ENCODE results near the gene SMYD3.

SMYD3 gene

GRCh38 chr1:245707941-245708340 is 799.1 kb downstream of the SMYD3 start:
- Histone ChIP-seq H3K9me3 (ENCODE audit: control insufficient read depth in 5 of 5, low read length in 5 of 5) (no peaks in the 10 kb centered on the region), H3K9ac (ENCODE audit: low read length in 5 of 5) (no peak overlapping the region), H3K27ac (ENCODE audit: low read depth, low read length) (no peak overlapping the region), H3K27me3 (ENCODE audit: control insufficient read depth in 5 of 5, insufficient read depth in 4 of 5, low read length in 5 of 5) (no peaks in the 10 kb centered on the region), H3K4me1 (ENCODE audit: control insufficient read depth in 5 of 5, insufficient read depth in 5 of 5, low read length in 5 of 5) (peaks cover 0 to 12% (median 9%) of the 10 kb centered on the region in 5 donors), H3K4me3 (ENCODE audit: low read depth in 1 of 5, low read length in 5 of 5) (no peak overlapping the region), H3K36me3 (ENCODE audit: control insufficient read depth in 5 of 5, insufficient read depth in 5 of 5, low read length in 5 of 5) (no peaks in the 10 kb centered on the region)

- Histone ChIP-seq H3K4me1 (ENCODE audit: control insufficient read depth in 5 of 5, insufficient read depth in 5 of 5, low read length in 5 of 5) (peaks cover 0 to 12% (median 9%) of the 10 kb centered on the region in 5 donors), H3K9ac (ENCODE audit: low read length in 5 of 5) (no peak overlapping the region), H3K27ac (ENCODE audit: low read depth, low read length) (no peak overlapping the region), H3K27me3 (ENCODE audit: control insufficient read depth in 5 of 5, insufficient read depth in 4 of 5, low read length in 5 of 5) (no peaks in the 10 kb centered on the region), H3K36me3 (ENCODE audit: control insufficient read depth in 5 of 5, insufficient read depth in 5 of 5, low read length in 5 of 5) (no peaks in the 10 kb centered on the region), H3K9me3 (ENCODE audit: control insufficient read depth in 5 of 5, low read length in 5 of 5) (no peaks in the 10 kb centered on the region), H3K4me3 (ENCODE audit: low read depth in 1 of 5, low read length in 5 of 5) (no peak overlapping the region)
Measured at GRCh38 chr1:245704765-245705164, 802.3 kb downstream of the SMYD3 start.

GRCh38 chr1:245704341-245704740 is 802.7 kb downstream of the SMYD3 start:
- no peak overlapping the region for H3K9ac ChIP-seq (ENCODE audit: low read length in 5 of 5)
- H3K4me3 ChIP-seq (ENCODE audit: low read depth in 1 of 5, low read length in 5 of 5) = no peak overlapping the region
- no peaks in the 10 kb centered on the region for H3K9me3 ChIP-seq (ENCODE audit: control insufficient read depth in 5 of 5, low read length in 5 of 5)
- peaks cover 0 to 12% (median 9%) of the 10 kb centered on the region in 5 donors for H3K4me1 ChIP-seq (ENCODE audit: control insufficient read depth in 5 of 5, insufficient read depth in 5 of 5, low read length in 5 of 5)
- no peaks in the 10 kb centered on the region for H3K27me3 ChIP-seq (ENCODE audit: control insufficient read depth in 5 of 5, insufficient read depth in 4 of 5, low read length in 5 of 5)
- H3K27ac ChIP-seq (ENCODE audit: low read depth, low read length) = no peak overlapping the region
- no peaks in the 10 kb centered on the region for H3K36me3 ChIP-seq (ENCODE audit: control insufficient read depth in 5 of 5, insufficient read depth in 5 of 5, low read length in 5 of 5)

- Histone ChIP-seq H3K36me3 (ENCODE audit: control insufficient read depth in 5 of 5, insufficient read depth in 5 of 5, low read length in 5 of 5) (no peaks in the 10 kb centered on the region), H3K4me3 (ENCODE audit: low read depth in 1 of 5, low read length in 5 of 5) (no peak overlapping the region), H3K9me3 (ENCODE audit: control insufficient read depth in 5 of 5, low read length in 5 of 5) (no peaks in the 10 kb centered on the region), H3K4me1 (ENCODE audit: control insufficient read depth in 5 of 5, insufficient read depth in 5 of 5, low read length in 5 of 5) (peaks cover 0 to 12% (median 9%) of the 10 kb centered on the region in 5 donors), H3K27me3 (ENCODE audit: control insufficient read depth in 5 of 5, insufficient read depth in 4 of 5, low read length in 5 of 5) (no peaks in the 10 kb centered on the region), H3K27ac (ENCODE audit: low read depth, low read length) (no peak overlapping the region), H3K9ac (ENCODE audit: low read length in 5 of 5) (no peak overlapping the region)
Measured at GRCh38 chr1:245702346-245702745, 804.7 kb downstream of the SMYD3 start.

- Histone ChIP-seq H3K9ac (ENCODE audit: low read length in 5 of 5) (no peak overlapping the region), H3K9me3 (ENCODE audit: control insufficient read depth in 5 of 5, low read length in 5 of 5) (no peaks in the 10 kb centered on the region), H3K27me3 (ENCODE audit: control insufficient read depth in 5 of 5, insufficient read depth in 4 of 5, low read length in 5 of 5) (no peaks in the 10 kb centered on the region), H3K4me3 (ENCODE audit: low read depth in 1 of 5, low read length in 5 of 5) (no peak overlapping the region), H3K27ac (ENCODE audit: low read depth, low read length) (no peak overlapping the region), H3K36me3 (ENCODE audit: control insufficient read depth in 5 of 5, insufficient read depth in 5 of 5, low read length in 5 of 5) (no peaks in the 10 kb centered on the region), H3K4me1 (ENCODE audit: control insufficient read depth in 5 of 5, insufficient read depth in 5 of 5, low read length in 5 of 5) (peaks cover 0 to 12% (median 9%) of the 10 kb centered on the region in 5 donors)
Measured at GRCh38 chr1:245701631-245702030, 805.4 kb downstream of the SMYD3 start.

- Histone ChIP-seq H3K9ac (ENCODE audit: low read length in 5 of 5) (no peak overlapping the region), H3K27ac (ENCODE audit: low read depth, low read length) (no peak overlapping the region), H3K9me3 (ENCODE audit: control insufficient read depth in 5 of 5, low read length in 5 of 5) (peaks cover 0 to 5% (median 0%) of the 10 kb centered on the region in 5 donors), H3K4me1 (ENCODE audit: control insufficient read depth in 5 of 5, insufficient read depth in 5 of 5, low read length in 5 of 5) (peaks cover 0 to 12% (median 9%) of the 10 kb centered on the region in 5 donors), H3K27me3 (ENCODE audit: control insufficient read depth in 5 of 5, insufficient read depth in 4 of 5, low read length in 5 of 5) (no peaks in the 10 kb centered on the region), H3K4me3 (ENCODE audit: low read depth in 1 of 5, low read length in 5 of 5) (no peak overlapping the region), H3K36me3 (ENCODE audit: control insufficient read depth in 5 of 5, insufficient read depth in 5 of 5, low read length in 5 of 5) (no peaks in the 10 kb centered on the region)
Measured at GRCh38 chr1:245700631-245701030, 806.4 kb downstream of the SMYD3 start.
